Astrocyte (in vitro differentiated cells and primary cell): Measurements from ENCODE around the gene PUSL1.

Experiments used
- CTCF ChIP-seq: IDR thresholded peaks from 2 replicates; pipeline ENCODE4 v1.5.1; 2011; ENCODE audit warnings: low read depth, mild to moderate bottlenecking, inconsistent platforms, low read length, moderate library complexity; ENCODE audit not compliant: insufficient read depth
- EZH2 ChIP-seq: IDR thresholded peaks from 2 replicates; pipeline ENCODE4 v1.6.1; 2012; ENCODE audit warnings: mild to moderate bottlenecking, low read length, inconsistent platforms; ENCODE audit not compliant: insufficient read depth

GRCh38 chr1:1262758-1263157 is 45.6 kb upstream of the PUSL1 start:
- TF ChIP-seq CTCF = no peak
- TF ChIP-seq EZH2 = no peak
